ACHN (cell line): ENCODE measurements around the gene MEA1.
"Not testable (repeated sequence)": the region's sequence is repeated elsewhere in the genome, so short reads cannot be mapped to it uniquely, and the experiment has no call there.

Source experiments
- DNase-seq: peaks from one replicate; pipeline ENCODE4 v3.0.0-alpha.2; 2015
- in situ Hi-C: cut with HindIII; loops from 2 replicates; pipeline ENCODE4 v1.10.0; 2017; ENCODE audit warnings: low sequenced_read_pairs, low pct_ligation_motif_present, low pct_unique_long_range_greater_than_20kb

Gene MEA1

GRCh38 chr6:43016176-43016942 is 2.6 kb upstream of the MEA1 start:
- no peak for DNase-seq
- in situ Hi-C loops = no loop called here

GRCh38 chr6:43014434-43014909 is 726 bp upstream of the MEA1 start:
- in situ Hi-C loops = no loop called here
- peak; percentile 50 for DNase-seq

- in situ Hi-C loops = no loop called here
- no peak for DNase-seq
These were observed 476 bp downstream of the MEA1 start for GRCh38 chr6:43013097-43013842.

GRCh38 chr6:43012364-43012763 is 1.4 kb downstream of the MEA1 start:
- in situ Hi-C loops = no loop called here
- DNase-seq = no peak

GRCh38 chr6:43011207-43011606 is 2.5 kb downstream of the MEA1 start:
- no peak for DNase-seq

GRCh38 chr6:43009124-43009523 is 4.6 kb downstream of the MEA1 start:
- in situ Hi-C loops = no loop called here
- peak; percentile 42 for DNase-seq

More at GRCh38 chr6:43011207-43011606, 2.5 kb downstream of the MEA1 start:
- in situ Hi-C loops = no loop called here

- in situ Hi-C loops = no loop called here
- DNase-seq = no peak
These were observed 6.6 kb downstream of the MEA1 start for GRCh38 chr6:43007126-43007525.

GRCh38 chr6:43006251-43006650 is 7.5 kb downstream of the MEA1 start:
- in situ Hi-C loops = no loop called here
- no peak for DNase-seq

GRCh38 chr6:43005844-43006243 is 7.9 kb downstream of the MEA1 start:
- in situ Hi-C loops = no loop called here
- no peak for DNase-seq

GRCh38 chr6:43001843-43002242 is 11.9 kb downstream of the MEA1 start:
- DNase-seq = no peak
- in situ Hi-C loops = no loop called here

GRCh38 chr6:42998205-42998604 is 15.5 kb downstream of the MEA1 start:
- DNase-seq, in situ Hi-C loops: not testable (repeated sequence)

GRCh38 chr6:42996513-42996912 is 17.2 kb downstream of the MEA1 start:
- DNase-seq = peak; percentile 7
- in situ Hi-C loops = no loop called here

- in situ Hi-C loops = no loop called here
- no peak for DNase-seq
These were observed 20.3 kb downstream of the MEA1 start for GRCh38 chr6:42993445-42993844.

- no peak for DNase-seq
- in situ Hi-C loops = no loop called here
These were observed 23.8 kb downstream of the MEA1 start for GRCh38 chr6:42989923-42990322.

GRCh38 chr6:42988486-42989020 is 25.2 kb downstream of the MEA1 start:
- in situ Hi-C loops = no loop called here
- no peak for DNase-seq

- in situ Hi-C loops = no loop called here
- no peak for DNase-seq
These were observed 26.0 kb downstream of the MEA1 start for GRCh38 chr6:42987533-42988451.

- DNase-seq = no peak
These were observed 28.7 kb downstream of the MEA1 start for GRCh38 chr6:42984924-42985475.

More at GRCh38 chr6:42984924-42985475, 28.7 kb downstream of the MEA1 start:
- in situ Hi-C loops = no loop called here
